Caco-2 (cell line): Measurements from ENCODE around the gene AFF1. TPM values are rescaled to one million over a fixed set of nuclear protein-coding genes. Genes with fewer than 3 reads are reported as not detected.

ENCODE experiments used
- BruUV-seq: library from RNA; stranded (reverse); fragments of 400-500 nt; replicated peaks from 2 replicates; lab custom pipeline; 2021; lab: Mats Ljungman, UMichigan
- CTCF ChIA-PET: fragments of 300-600 bp; sonication (Branson Sonifier 250); formaldehyde crosslinking; loops from one replicate; lab custom pipeline; 2022; ENCODE audit warnings: antibody characterized with exemption; lab: Charles Lee
- POLR2A ChIA-PET: fragments of 300-600 bp; sonication (Branson Sonifier 250); formaldehyde crosslinking; loops from one replicate; lab custom pipeline; 2022; ENCODE audit warnings: antibody characterized with exemption; lab: Charles Lee
- DNase-seq, 2 experiments: peaks; one replicate each; pipeline versions ENCODE4 v3.0.0 to v3.0.0-alpha.2; 2020 to 2022
- H3K27me3 ChIP-seq: replicated peaks from 2 replicates; pipeline ENCODE4 v1.6.0; 2011; ENCODE audit warnings: low read length; ENCODE audit not compliant: control insufficient read depth, insufficient read depth
- H3K36me3 ChIP-seq: 2 replicates; pipeline ENCODE4 v1.5.1; 2011; ENCODE audit warnings: low read length; ENCODE audit not compliant: control insufficient read depth, insufficient read depth
- H3K4me1 ChIP-seq: fragments of 250-450 bp; sonication (Bioruptor Pico); 2 replicates; pipeline ENCODE4 v1.5.1; 2020; ENCODE audit warnings: mild to moderate bottlenecking
- H3K4me3 ChIP-seq: 2 replicates; pipeline ENCODE4 v1.5.1; 2011; ENCODE audit warnings: low read depth, mild to moderate bottlenecking, control low read depth, low read length
- H3K9me3 ChIP-seq: fragments of 250-450 bp; sonication (Bioruptor Pico); 2 replicates; pipeline ENCODE4 v1.5.1; 2020; ENCODE audit warnings: mild to moderate bottlenecking, moderate library complexity
- H3K27ac Mint-ChIP-seq: one replicate; pipeline ENCODE4 v1.8.0; 2022; ENCODE audit warnings: mixed read lengths; ENCODE audit not compliant: unreplicated experiment
- H3K27me3 Mint-ChIP-seq: one replicate; pipeline ENCODE4 v1.8.0; 2022; ENCODE audit warnings: mixed read lengths; ENCODE audit not compliant: insufficient read depth, unreplicated experiment
- H3K36me3 Mint-ChIP-seq: one replicate; pipeline ENCODE4 v1.8.0; 2022; ENCODE audit warnings: mild to moderate bottlenecking, mixed read lengths; ENCODE audit not compliant: insufficient read depth, unreplicated experiment
- H3K4me1 Mint-ChIP-seq: one replicate; pipeline ENCODE4 v1.8.0; 2022; ENCODE audit warnings: low read depth, mixed read lengths; ENCODE audit not compliant: unreplicated experiment
- H3K4me3 Mint-ChIP-seq: one replicate; pipeline ENCODE4 v1.8.0; 2022; ENCODE audit warnings: mild to moderate bottlenecking, moderate library complexity, mixed read lengths; ENCODE audit not compliant: unreplicated experiment
- H3K9me3 Mint-ChIP-seq: one replicate; pipeline ENCODE4 v1.8.0; 2022; ENCODE audit warnings: mixed read lengths; ENCODE audit not compliant: unreplicated experiment
- intact Hi-C: fragments of 100-400 bp; cut with micrococcal nuclease; formaldehyde crosslinking; loops from one replicate; pipeline ENCODE4 v1.10.0; 2022; ENCODE audit not compliant: unreplicated experiment
- total RNA-seq: library from RNA; stranded (reverse); gene quantifications from 2 replicates; pipeline ENCODE4 v1.2.3, GENCODE V29; 2022
- TF ChIP-seq, protein P1 (sequence below), 2 experiments: fragments of 200-600 bp in 1 of 2; IDR thresholded peaks; 1 replicate in 1 of 2; 2 replicates in 1 of 2; pipeline versions ENCODE4 v1.5.1 to v1.8.0; 2011 to 2022; ENCODE audit warnings: antibody characterized with exemption in 1 of 2, control low read depth in 1 of 2, inconsistent platforms in 1 of 2, low read depth in 1 of 2, low read length in 1 of 2, mild to moderate bottlenecking in 1 of 2, moderate library complexity in 1 of 2; ENCODE audit not compliant: insufficient read depth in 1 of 2, severe bottlenecking in 1 of 2, unreplicated experiment in 1 of 2

AFF1 gene
- total RNA-seq, 1 experiment from 2014 or later: 48.3 TPM

DNA sequence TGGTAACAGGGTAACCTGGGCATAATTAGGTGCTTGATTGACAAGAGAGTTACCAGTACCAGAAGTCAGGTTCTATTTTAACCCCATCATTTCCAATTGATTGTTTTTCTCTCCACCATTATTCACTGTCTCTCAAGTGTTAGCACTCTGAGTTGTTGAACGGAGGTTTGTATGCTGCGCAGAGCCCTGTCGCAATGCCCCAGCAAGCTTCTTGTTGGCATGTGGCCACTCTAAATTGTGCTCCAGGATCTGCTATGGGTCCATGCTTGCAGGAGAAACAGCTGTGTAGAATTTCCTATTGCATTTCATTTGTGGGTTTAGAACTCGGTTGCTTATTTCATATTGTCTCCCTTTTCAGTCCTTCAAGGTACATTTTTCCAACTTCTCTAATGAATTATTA is 187.4 kb downstream of the AFF1 start:
- H3K36me3 Mint-ChIP-seq: peaks cover 46% of the 10 kb centered on the region
- no peaks in the 10 kb centered on the region for H3K9me3 Mint-ChIP-seq
- H3K27ac Mint-ChIP-seq: no peak overlapping the region
- Histone ChIP-seq H3K9me3 (no peaks in the 10 kb centered on the region), H3K4me1 (peaks cover 46% of the 10 kb centered on the region), H3K27me3 (no peaks in the 10 kb centered on the region), H3K36me3 (peaks cover 5% of the 10 kb centered on the region; the same call in 1 of the 2 replicates), H3K4me3 (no peak overlapping the region)
- H3K4me3 Mint-ChIP-seq: no peak overlapping the region
- intact Hi-C loops: no loop called here
- BruUV-seq: no TSS peak
- peaks cover 34% of the 10 kb centered on the region for H3K4me1 Mint-ChIP-seq
- POLR2A ChIA-PET: no interaction called here
- CTCF ChIA-PET: no interaction called here
- H3K27me3 Mint-ChIP-seq: no peaks in the 10 kb centered on the region
- TF ChIP-seq, protein P1, sequence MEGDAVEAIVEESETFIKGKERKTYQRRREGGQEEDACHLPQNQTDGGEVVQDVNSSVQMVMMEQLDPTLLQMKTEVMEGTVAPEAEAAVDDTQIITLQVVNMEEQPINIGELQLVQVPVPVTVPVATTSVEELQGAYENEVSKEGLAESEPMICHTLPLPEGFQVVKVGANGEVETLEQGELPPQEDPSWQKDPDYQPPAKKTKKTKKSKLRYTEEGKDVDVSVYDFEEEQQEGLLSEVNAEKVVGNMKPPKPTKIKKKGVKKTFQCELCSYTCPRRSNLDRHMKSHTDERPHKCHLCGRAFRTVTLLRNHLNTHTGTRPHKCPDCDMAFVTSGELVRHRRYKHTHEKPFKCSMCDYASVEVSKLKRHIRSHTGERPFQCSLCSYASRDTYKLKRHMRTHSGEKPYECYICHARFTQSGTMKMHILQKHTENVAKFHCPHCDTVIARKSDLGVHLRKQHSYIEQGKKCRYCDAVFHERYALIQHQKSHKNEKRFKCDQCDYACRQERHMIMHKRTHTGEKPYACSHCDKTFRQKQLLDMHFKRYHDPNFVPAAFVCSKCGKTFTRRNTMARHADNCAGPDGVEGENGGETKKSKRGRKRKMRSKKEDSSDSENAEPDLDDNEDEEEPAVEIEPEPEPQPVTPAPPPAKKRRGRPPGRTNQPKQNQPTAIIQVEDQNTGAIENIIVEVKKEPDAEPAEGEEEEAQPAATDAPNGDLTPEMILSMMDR (IDR thresholded peaks at IDR 0.05; ENCODE audit: insufficient read depth in 1 of 2, low read depth in 1 of 2, low read length in 1 of 2, severe bottlenecking in 1 of 2, unreplicated experiment in 1 of 2): no peak
- DNase-seq: no peak

DNA sequence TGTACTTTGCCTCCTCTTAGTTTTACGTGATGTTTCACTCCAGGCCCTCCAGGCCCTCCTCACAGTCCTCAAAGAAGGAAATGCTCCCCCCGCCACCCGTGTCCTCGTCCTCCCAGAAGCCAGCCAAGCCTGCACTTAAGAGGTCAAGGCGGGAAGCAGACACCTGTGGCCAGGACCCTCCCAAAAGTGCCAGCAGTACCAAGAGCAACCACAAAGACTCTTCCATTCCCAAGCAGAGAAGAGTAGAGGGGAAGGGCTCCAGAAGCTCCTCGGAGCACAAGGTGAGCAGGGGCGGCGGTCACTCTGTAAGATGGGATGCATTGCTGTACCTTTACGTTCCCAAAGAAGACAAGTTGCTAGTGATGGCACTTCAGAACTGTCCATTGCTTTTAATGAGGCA is 191.2 kb downstream of the AFF1 start:
- intact Hi-C loops: no loop called here
- no peaks in the 10 kb centered on the region for H3K9me3 Mint-ChIP-seq
- peaks cover 28% of the 10 kb centered on the region for H3K4me1 ChIP-seq
- peak overlapping the region; percentile 29 for H3K27ac Mint-ChIP-seq
- no peaks in the 10 kb centered on the region for H3K27me3 ChIP-seq
- H3K4me3 ChIP-seq: no peak overlapping the region
- no peak overlapping the region for H3K4me3 Mint-ChIP-seq
- no TSS peak for BruUV-seq
- no peaks in the 10 kb centered on the region for H3K27me3 Mint-ChIP-seq
- H3K36me3 Mint-ChIP-seq: peaks cover 43% of the 10 kb centered on the region
- TF ChIP-seq, protein P1 (IDR thresholded peaks at IDR 0.05; ENCODE audit: insufficient read depth in 1 of 2, low read depth in 1 of 2, low read length in 1 of 2, severe bottlenecking in 1 of 2, unreplicated experiment in 1 of 2): no peak
- H3K4me1 Mint-ChIP-seq: peaks cover 41% of the 10 kb centered on the region
- CTCF ChIA-PET: no interaction called here
- H3K9me3 ChIP-seq: no peaks in the 10 kb centered on the region
- H3K36me3 ChIP-seq: peaks cover 5% of the 10 kb centered on the region
- no peak for DNase-seq
- POLR2A ChIA-PET: no interaction called here

DNA sequence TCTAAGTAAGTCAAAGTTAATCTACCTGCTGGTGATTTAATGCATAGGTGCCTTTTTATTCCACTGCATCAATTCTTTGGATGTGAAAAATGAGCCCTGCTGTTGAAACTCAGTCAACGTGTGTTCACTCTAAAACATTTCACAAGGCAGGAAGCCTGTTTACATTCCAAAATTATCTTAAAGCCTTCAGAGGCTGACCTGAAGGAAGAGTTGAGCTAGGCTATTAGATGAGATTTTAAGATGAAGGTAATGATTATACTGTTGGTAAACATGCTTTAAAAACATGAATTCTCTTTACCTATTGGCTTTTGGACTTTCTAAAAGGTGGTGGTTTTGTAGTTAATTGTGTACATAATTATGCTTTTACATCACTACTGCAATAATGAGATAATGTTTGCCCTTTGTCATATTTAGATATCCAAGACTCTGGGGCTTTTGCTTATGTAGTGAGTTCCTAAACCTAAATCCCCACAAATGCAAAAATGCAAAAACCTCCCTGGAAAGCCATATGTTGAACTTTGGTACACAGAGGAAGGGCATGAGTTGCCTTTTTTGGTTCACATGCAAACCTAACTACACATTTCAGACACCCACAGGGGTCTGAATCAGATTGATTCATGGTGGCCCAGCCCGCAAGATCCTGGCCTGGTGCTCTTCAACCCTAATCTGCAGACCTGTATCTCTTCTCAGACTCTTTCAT is 193.3 kb downstream of the AFF1 start:
- no TSS peak for BruUV-seq
- POLR2A ChIA-PET: interaction anchor here (0.7 kb wide), 1 partner anchor 11 kb away, joined by 7 read pairs; no protein-coding TSS in a partner anchor
- CTCF ChIA-PET: no interaction called here
- H3K9me3 ChIP-seq: no peaks in the 10 kb centered on the region
- H3K27me3 Mint-ChIP-seq: no peaks in the 10 kb centered on the region
- H3K9me3 Mint-ChIP-seq: no peaks in the 10 kb centered on the region
- peaks cover 36% of the 10 kb centered on the region for H3K4me1 Mint-ChIP-seq
- intact Hi-C loops: loop anchor here (1.0 kb wide), 1 partner anchor 11 kb away; no protein-coding TSS in a partner anchor
- DNase-seq: no peak
- no peak overlapping the region for H3K4me3 ChIP-seq
- H3K4me3 Mint-ChIP-seq: peak overlapping the region; percentile 12
- no peaks in the 10 kb centered on the region for H3K27me3 ChIP-seq
- H3K36me3 Mint-ChIP-seq: peaks cover 51% of the 10 kb centered on the region
- TF ChIP-seq, protein P1 (IDR thresholded peaks at IDR 0.05; ENCODE audit: insufficient read depth in 1 of 2, low read depth in 1 of 2, low read length in 1 of 2, severe bottlenecking in 1 of 2, unreplicated experiment in 1 of 2): no peak
- peaks cover 23% of the 10 kb centered on the region for H3K4me1 ChIP-seq
- peaks cover 4% of the 10 kb centered on the region for H3K36me3 ChIP-seq
- peak overlapping the region; percentile 52 for H3K27ac Mint-ChIP-seq
